ENCODE data around the gene MEF2A.

Gene MEF2A

GRCh38 chr15:99707473-99708270, 141.9 kb downstream of the MEF2A start:
- peak overlapping the region; percentile 82 for H3K4me3 Mint-ChIP-seq
- H3K27me3 Mint-ChIP-seq = no peaks in the 10 kb centered on the region
- peaks cover 67% of the 10 kb centered on the region for H3K4me1 Mint-ChIP-seq (ENCODE audit: low read depth)
- H3K27ac Mint-ChIP-seq = peak overlapping the region; percentile 91
- H3K36me3 Mint-ChIP-seq = peaks cover 7% of the 10 kb centered on the region
- no peaks in the 10 kb centered on the region for H3K9me3 Mint-ChIP-seq (ENCODE audit: low read depth)

GRCh38 chr15:99708563-99708962, 142.8 kb downstream of the MEF2A start:
- Mint-ChIP-seq H3K9me3 (ENCODE audit: low read depth) (no peaks in the 10 kb centered on the region), H3K4me3 (no peak overlapping the region), H3K4me1 (ENCODE audit: low read depth) (peaks cover 58% of the 10 kb centered on the region), H3K27ac (peak overlapping the region; percentile 79), H3K27me3 (no peaks in the 10 kb centered on the region), H3K36me3 (peaks cover 7% of the 10 kb centered on the region)

- peak overlapping the region; percentile 54 for H3K27ac Mint-ChIP-seq
- peaks cover 49% of the 10 kb centered on the region for H3K4me1 Mint-ChIP-seq (ENCODE audit: low read depth)
These were observed 143.6 kb downstream of the MEF2A start for GRCh38 chr15:99709243-99709986.

GRCh38 chr15:99711625-99712024, 145.8 kb downstream of the MEF2A start:
- Mint-ChIP-seq H3K4me3 (no peak overlapping the region), H3K27me3 (no peaks in the 10 kb centered on the region), H3K27ac (no peak overlapping the region), H3K9me3 (ENCODE audit: low read depth) (no peaks in the 10 kb centered on the region), H3K4me1 (ENCODE audit: low read depth) (peaks cover 35% of the 10 kb centered on the region), H3K36me3 (peaks cover 7% of the 10 kb centered on the region)

More at GRCh38 chr15:99709243-99709986, 143.6 kb downstream of the MEF2A start:
- Mint-ChIP-seq H3K9me3 (ENCODE audit: low read depth) (no peaks in the 10 kb centered on the region), H3K36me3 (peaks cover 7% of the 10 kb centered on the region), H3K27me3 (no peaks in the 10 kb centered on the region), H3K4me3 (no peak overlapping the region)

- H3K27me3 Mint-ChIP-seq = no peaks in the 10 kb centered on the region
- H3K36me3 Mint-ChIP-seq = peaks cover 7% of the 10 kb centered on the region
- H3K27ac Mint-ChIP-seq = no peak overlapping the region
- no peaks in the 10 kb centered on the region for H3K9me3 Mint-ChIP-seq (ENCODE audit: low read depth)
- no peak overlapping the region for H3K4me3 Mint-ChIP-seq
- H3K4me1 Mint-ChIP-seq (ENCODE audit: low read depth) = peaks cover 28% of the 10 kb centered on the region
These were observed 146.6 kb downstream of the MEF2A start for GRCh38 chr15:99712415-99712814.

GRCh38 chr15:99716540-99717095, 150.8 kb downstream of the MEF2A start:
- H3K27me3 Mint-ChIP-seq = no peaks in the 10 kb centered on the region
- H3K27ac Mint-ChIP-seq = no peak overlapping the region

GRCh38 chr15:99717161-99718009, 151.6 kb downstream of the MEF2A start:
- H3K36me3 Mint-ChIP-seq = no peaks in the 10 kb centered on the region
- H3K9me3 Mint-ChIP-seq (ENCODE audit: low read depth) = no peaks in the 10 kb centered on the region
- no peak overlapping the region for H3K27ac Mint-ChIP-seq
- H3K27me3 Mint-ChIP-seq = no peaks in the 10 kb centered on the region
- H3K4me3 Mint-ChIP-seq = no peak overlapping the region
- H3K4me1 Mint-ChIP-seq (ENCODE audit: low read depth) = peaks cover 37% of the 10 kb centered on the region

More at GRCh38 chr15:99716540-99717095, 150.8 kb downstream of the MEF2A start:
- H3K36me3 Mint-ChIP-seq = no peaks in the 10 kb centered on the region
- H3K4me3 Mint-ChIP-seq = no peak overlapping the region
- H3K9me3 Mint-ChIP-seq (ENCODE audit: low read depth) = no peaks in the 10 kb centered on the region
- peaks cover 39% of the 10 kb centered on the region for H3K4me1 Mint-ChIP-seq (ENCODE audit: low read depth)

GRCh38 chr15:99718421-99718820, 152.6 kb downstream of the MEF2A start:
- Mint-ChIP-seq H3K27ac (no peak overlapping the region), H3K4me1 (ENCODE audit: low read depth) (peaks cover 34% of the 10 kb centered on the region), H3K4me3 (no peak overlapping the region), H3K36me3 (no peaks in the 10 kb centered on the region), H3K9me3 (ENCODE audit: low read depth) (no peaks in the 10 kb centered on the region), H3K27me3 (no peaks in the 10 kb centered on the region)

GRCh38 chr15:99719096-99719541, 153.3 kb downstream of the MEF2A start:
- H3K27me3 Mint-ChIP-seq = no peaks in the 10 kb centered on the region
- no peaks in the 10 kb centered on the region for H3K9me3 Mint-ChIP-seq (ENCODE audit: low read depth)
- H3K36me3 Mint-ChIP-seq = no peaks in the 10 kb centered on the region
- no peak overlapping the region for H3K27ac Mint-ChIP-seq
- peaks cover 34% of the 10 kb centered on the region for H3K4me1 Mint-ChIP-seq (ENCODE audit: low read depth)
- peak overlapping the region; percentile 42 for H3K4me3 Mint-ChIP-seq

- H3K4me3 Mint-ChIP-seq = peak overlapping the region; percentile 74
- H3K27me3 Mint-ChIP-seq = no peaks in the 10 kb centered on the region
- peaks cover 34% of the 10 kb centered on the region for H3K4me1 Mint-ChIP-seq (ENCODE audit: low read depth)
- no peaks in the 10 kb centered on the region for H3K9me3 Mint-ChIP-seq (ENCODE audit: low read depth)
- no peaks in the 10 kb centered on the region for H3K36me3 Mint-ChIP-seq
- peak overlapping the region; percentile 90 for H3K27ac Mint-ChIP-seq
These were observed 154.7 kb downstream of the MEF2A start for GRCh38 chr15:99720533-99720932.

GRCh38 chr15:99721104-99721778, 155.5 kb downstream of the MEF2A start:
- Mint-ChIP-seq H3K27me3 (no peaks in the 10 kb centered on the region), H3K36me3 (no peaks in the 10 kb centered on the region), H3K27ac (peak overlapping the region; percentile 90), H3K4me3 (peak overlapping the region; percentile 74), H3K4me1 (ENCODE audit: low read depth) (peaks cover 34% of the 10 kb centered on the region), H3K9me3 (ENCODE audit: low read depth) (no peaks in the 10 kb centered on the region)

- no peaks in the 10 kb centered on the region for H3K36me3 Mint-ChIP-seq
These were observed 156.1 kb downstream of the MEF2A start for GRCh38 chr15:99721896-99722295.

GRCh38 chr15:99722406-99722805, 156.6 kb downstream of the MEF2A start:
- Mint-ChIP-seq H3K4me1 (ENCODE audit: low read depth) (peaks cover 34% of the 10 kb centered on the region), H3K27me3 (no peaks in the 10 kb centered on the region), H3K9me3 (ENCODE audit: low read depth) (no peaks in the 10 kb centered on the region), H3K36me3 (no peaks in the 10 kb centered on the region), H3K4me3 (no peak overlapping the region), H3K27ac (peak overlapping the region; percentile 2)

More at GRCh38 chr15:99721896-99722295, 156.1 kb downstream of the MEF2A start:
- Mint-ChIP-seq H3K9me3 (ENCODE audit: low read depth) (no peaks in the 10 kb centered on the region), H3K27ac (no peak overlapping the region), H3K4me3 (no peak overlapping the region), H3K4me1 (ENCODE audit: low read depth) (peaks cover 34% of the 10 kb centered on the region), H3K27me3 (no peaks in the 10 kb centered on the region)

- Mint-ChIP-seq H3K4me3 (no peak overlapping the region), H3K27ac (no peak overlapping the region), H3K36me3 (peaks cover 2% of the 10 kb centered on the region), H3K4me1 (ENCODE audit: low read depth) (peaks cover 8% of the 10 kb centered on the region), H3K9me3 (ENCODE audit: low read depth) (no peaks in the 10 kb centered on the region), H3K27me3 (no peaks in the 10 kb centered on the region)
These were observed 160.5 kb downstream of the MEF2A start for GRCh38 chr15:99726333-99726732.

All from activated naive CD8-positive, alpha-beta T cell (primary cell).